Gastroesophageal sphincter (tissue), 3 donors: Measurements from ENCODE around the gene CREB3L4.

Source experiments
- CTCF ChIP-seq, 4 experiments: fragments of 200-600 bp in 2 of 4; fragments of 450-650 bp in 2 of 4; sonication (generic) in 1 of 4; IDR thresholded peaks; one replicate each; pipeline ENCODE4 v1.5.1; 2017 to 2019; ENCODE audit warnings: antibody characterized with exemption in 4 of 4, mild to moderate bottlenecking in 2 of 4, moderate library complexity in 2 of 4
- EP300 ChIP-seq: sonication (generic); formaldehyde crosslinking; IDR thresholded peaks from one replicate; pipeline ENCODE4 v1.6.1; 2017; ENCODE audit warnings: antibody characterized with exemption, mild to moderate bottlenecking

- peak in 3 of 4 experiments; percentile 92 to 100 (median 94) for TF ChIP-seq CTCF (IDR thresholded peaks at IDR 0.05)
- no peak for TF ChIP-seq EP300
Observed at GRCh38 chr1:153946622-153947241, 21.0 kb upstream of the CREB3L4 start, which contains the start of gene DENND4B.
